CD4-positive, alpha-beta T cell treated with Interleukin-17A for 1 hour (primary cell): ENCODE results near the gene MYO10.

ENCODE experiments used
- DNase-seq: peaks from one replicate; pipeline ENCODE4 v3.0.0-alpha.2; 2020

MYO10 gene

GRCh38 chr5:16937503-16938161 is 1.5 kb upstream of the MYO10 start:
- no peak for DNase-seq

- DNase-seq, result no peak
Observed at GRCh38 chr5:16936989-16937438, 926 bp upstream of the MYO10 start.

- no peak for DNase-seq
Observed at GRCh38 chr5:16935231-16936149, 598 bp downstream of the MYO10 start.

GRCh38 chr5:16934677-16935153 is 1.4 kb downstream of the MYO10 start:
- no peak for DNase-seq

- DNase-seq, result no peak
Observed at GRCh38 chr5:16934123-16934522, 2.0 kb downstream of the MYO10 start.

- DNase-seq, result no peak
Observed at GRCh38 chr5:16933337-16933736, 2.8 kb downstream of the MYO10 start.

GRCh38 chr5:16932401-16932800 is 3.7 kb downstream of the MYO10 start:
- no peak for DNase-seq

GRCh38 chr5:16931334-16932110 is 4.6 kb downstream of the MYO10 start:
- DNase-seq, result no peak

- no peak for DNase-seq
Observed at GRCh38 chr5:16930496-16930895, 5.6 kb downstream of the MYO10 start.

GRCh38 chr5:16929831-16930230 is 6.3 kb downstream of the MYO10 start:
- DNase-seq, result no peak

- DNase-seq, result no peak
Observed at GRCh38 chr5:16929347-16929746, 6.7 kb downstream of the MYO10 start.

- no peak for DNase-seq
Observed at GRCh38 chr5:16927613-16928012, 8.5 kb downstream of the MYO10 start.

GRCh38 chr5:16926417-16926816 is 9.7 kb downstream of the MYO10 start:
- DNase-seq, result no peak

GRCh38 chr5:16924206-16924605 is 11.9 kb downstream of the MYO10 start:
- no peak for DNase-seq

- DNase-seq, result no peak
Observed at GRCh38 chr5:16922430-16922829, 13.7 kb downstream of the MYO10 start.

- no peak for DNase-seq
Observed at GRCh38 chr5:16921211-16921610, 14.9 kb downstream of the MYO10 start.

GRCh38 chr5:16920109-16920816 is 15.8 kb downstream of the MYO10 start:
- DNase-seq, result no peak

- DNase-seq, result no peak
Observed at GRCh38 chr5:16918891-16919671, 17.0 kb downstream of the MYO10 start.

GRCh38 chr5:16918156-16918555 is 17.9 kb downstream of the MYO10 start:
- DNase-seq, result no peak

GRCh38 chr5:16916262-16916878 is 19.7 kb downstream of the MYO10 start:
- DNase-seq, result no peak

- DNase-seq, result no peak
Observed at GRCh38 chr5:16914584-16914983, 21.5 kb downstream of the MYO10 start.
